Measurements from ENCODE around the gene RANBP10.

GRCh38 chr16:67841816-67842508 is 35.6 kb upstream of the RANBP10 start, which contains the start of gene THAP11:
- no peak for TF ChIP-seq GABPA (IDR thresholded peaks at IDR 0.05; ENCODE audit: borderline replicate concordance, insufficient read depth, low read length)
- peak; percentile 83 for TF ChIP-seq POLR2AphosphoS5 (IDR thresholded peaks at IDR 0.05; ENCODE audit: low read depth, low read length)
- no peak for TF ChIP-seq BRCA1 (IDR thresholded peaks at IDR 0.05; ENCODE audit: low read depth, low read length)
- no peak for TF ChIP-seq POU5F1 (IDR thresholded peaks at IDR 0.05; ENCODE audit: low read depth, low read length)
- TF ChIP-seq CTCF (IDR thresholded peaks at IDR 0.05; ENCODE audit: control extremely low read depth in 1 of 3, insufficient read depth in 1 of 3, low read depth in 1 of 3, low read length in 3 of 3) = peak; percentile 81 to 94 (median 87)
- no peak for TF ChIP-seq SUZ12 (IDR thresholded peaks at IDR 0.05; ENCODE audit: low read length)
- TF ChIP-seq YY1 (IDR thresholded peaks at IDR 0.05; ENCODE audit: low read depth, low read length) = peak; percentile 77
- TF ChIP-seq EZH2 (IDR thresholded peaks at IDR 0.05; ENCODE audit: low read depth, low read length, severe bottlenecking) = no peak
